Transverse colon (tissue), 4 donors: ENCODE results near the gene TCHP.

ENCODE experiments used
- POLR2A ChIP-seq: fragments of 450-650 bp; IDR thresholded peaks from one replicate; pipeline ENCODE4 v1.6.1; 2016; ENCODE audit warnings: antibody characterized with exemption, mild to moderate bottlenecking, moderate library complexity
- POLR2AphosphoS5 ChIP-seq, 3 donors: sonication (generic); formaldehyde crosslinking; IDR thresholded peaks; one replicate each; pipeline ENCODE4 v1.6.1; 2016; ENCODE audit warnings: antibody characterized with exemption in 3 of 3
- TF ChIP-seq, protein P1 (sequence below), 5 experiments: fragments of 200-600 bp in 3 of 5; fragments of 450-650 bp in 2 of 5; sonication (generic) in 3 of 5; IDR thresholded peaks; 1 replicate in 2 of 5; 2 replicates in 3 of 5; pipeline ENCODE4 v1.5.1; 2016 to 2017; ENCODE audit warnings: antibody characterized with exemption in 5 of 5, inconsistent platforms in 3 of 5, mild to moderate bottlenecking in 2 of 5, moderate library complexity in 1 of 5

DNA sequence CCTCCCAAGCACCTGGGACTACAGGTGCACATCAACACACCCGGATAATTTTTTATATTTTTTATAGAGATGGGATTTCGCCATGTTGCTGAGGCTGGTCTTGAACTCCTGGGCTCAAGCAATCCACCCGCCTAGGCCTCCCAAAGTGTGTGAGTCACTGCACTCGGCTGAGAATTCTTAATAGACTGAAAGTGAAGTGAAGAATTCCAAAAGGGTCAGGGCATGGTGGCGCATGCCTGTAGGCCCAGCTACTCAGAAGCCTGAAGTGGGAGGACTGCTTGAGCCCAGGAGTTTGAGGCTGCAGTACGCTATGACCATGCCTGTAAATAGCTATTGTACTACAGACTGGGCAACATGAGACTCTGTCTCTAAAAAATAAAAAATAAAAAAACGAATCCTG is 43.7 kb downstream of the TCHP start:
- TF ChIP-seq, protein P1, sequence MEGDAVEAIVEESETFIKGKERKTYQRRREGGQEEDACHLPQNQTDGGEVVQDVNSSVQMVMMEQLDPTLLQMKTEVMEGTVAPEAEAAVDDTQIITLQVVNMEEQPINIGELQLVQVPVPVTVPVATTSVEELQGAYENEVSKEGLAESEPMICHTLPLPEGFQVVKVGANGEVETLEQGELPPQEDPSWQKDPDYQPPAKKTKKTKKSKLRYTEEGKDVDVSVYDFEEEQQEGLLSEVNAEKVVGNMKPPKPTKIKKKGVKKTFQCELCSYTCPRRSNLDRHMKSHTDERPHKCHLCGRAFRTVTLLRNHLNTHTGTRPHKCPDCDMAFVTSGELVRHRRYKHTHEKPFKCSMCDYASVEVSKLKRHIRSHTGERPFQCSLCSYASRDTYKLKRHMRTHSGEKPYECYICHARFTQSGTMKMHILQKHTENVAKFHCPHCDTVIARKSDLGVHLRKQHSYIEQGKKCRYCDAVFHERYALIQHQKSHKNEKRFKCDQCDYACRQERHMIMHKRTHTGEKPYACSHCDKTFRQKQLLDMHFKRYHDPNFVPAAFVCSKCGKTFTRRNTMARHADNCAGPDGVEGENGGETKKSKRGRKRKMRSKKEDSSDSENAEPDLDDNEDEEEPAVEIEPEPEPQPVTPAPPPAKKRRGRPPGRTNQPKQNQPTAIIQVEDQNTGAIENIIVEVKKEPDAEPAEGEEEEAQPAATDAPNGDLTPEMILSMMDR (IDR thresholded peaks at IDR 0.05): no peak
- TF ChIP-seq POLR2A (no peak), POLR2AphosphoS5 (IDR thresholded peaks at IDR 0.05) (no peak)
